ENCODE measurements around the gene NUP133.

- TF ChIP-seq EZH2 (IDR thresholded peaks at IDR 0.05; ENCODE audit: borderline replicate concordance, low read depth, low read length, severe bottlenecking) (no peak), CTCF (IDR thresholded peaks at IDR 0.05; ENCODE audit: extremely low read depth in 1 of 2, insufficient read depth in 1 of 2, low read depth in 1 of 2, low read length in 2 of 2) (no peak), POLR2AphosphoS5 (IDR thresholded peaks at IDR 0.05; ENCODE audit: insufficient read depth, low read depth, low read length) (no peak), GATA2 (IDR thresholded peaks at IDR 0.05; ENCODE audit: insufficient read depth, insufficient read length, low read depth, low read length) (no peak), POLR2A (IDR thresholded peaks at IDR 0.05; ENCODE audit: low read depth, low read length) (no peak), FOS (IDR thresholded peaks at IDR 0.05; ENCODE audit: borderline replicate concordance, insufficient read depth, low read length) (no peak), MAX (IDR thresholded peaks at IDR 0.05; ENCODE audit: insufficient read depth, insufficient read length) (no peak)
Observed at GRCh38 chr1:229445828-229446227, 62.3 kb downstream of the NUP133 start.

All from endothelial cell of umbilical vein (primary cell).